SIG-M5 treated with dmso at 0.1 percent for 504 hours (cell line): ENCODE results near the gene FAM83G.
A peak's percentile ranks its signal among the peaks of the same experiment; 100 is the strongest.
"Not testable (repeated sequence)": the region's sequence is repeated elsewhere in the genome, so short reads cannot be mapped to it uniquely, and the experiment has no call there.

Experiments used
- DNase-seq: peaks from one replicate; lab custom pipeline; 2025; ENCODE audit not compliant: unreplicated experiment; lab: John Stamatoyannopoulos, UW

Gene FAM83G

DNA sequence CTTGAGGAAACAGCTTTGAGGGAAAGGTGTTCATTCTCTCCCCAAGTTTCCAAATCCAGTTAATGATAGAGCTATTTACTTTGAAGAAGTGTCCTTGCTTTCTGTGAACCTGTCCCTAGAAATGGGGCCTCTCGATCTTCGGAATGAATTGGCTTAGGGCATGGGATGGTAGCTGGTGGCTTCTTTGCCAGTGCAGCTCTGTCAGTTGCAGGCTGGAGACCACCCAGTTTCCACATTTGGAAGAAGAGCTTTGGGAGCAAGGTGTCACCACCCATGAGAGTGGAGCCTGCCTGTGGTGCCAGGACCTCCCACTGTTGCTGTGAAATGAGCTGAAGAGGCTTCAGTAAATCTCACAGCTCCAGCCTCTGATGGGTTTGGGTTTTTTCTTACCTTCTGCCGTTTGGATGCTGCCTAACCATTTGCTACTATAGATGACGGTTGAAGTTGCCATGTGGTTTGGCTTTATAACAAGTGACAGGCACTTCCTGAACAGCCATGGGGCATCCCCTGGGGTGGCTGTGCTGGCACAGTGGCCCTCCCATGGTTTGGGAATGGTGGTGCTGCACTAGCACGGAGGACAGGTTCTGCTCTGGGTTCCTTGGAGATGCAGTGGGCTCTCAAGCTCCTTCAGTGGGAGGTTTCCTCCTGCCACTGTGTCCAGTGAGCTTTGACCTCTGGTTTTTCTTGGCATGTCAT, 72.1 kb downstream of the FAM83G start:
- no peak for DNase-seq

GRCh38 chr17:18928628-18929125, 75.9 kb downstream of the FAM83G start:
- no peak for DNase-seq

DNA sequence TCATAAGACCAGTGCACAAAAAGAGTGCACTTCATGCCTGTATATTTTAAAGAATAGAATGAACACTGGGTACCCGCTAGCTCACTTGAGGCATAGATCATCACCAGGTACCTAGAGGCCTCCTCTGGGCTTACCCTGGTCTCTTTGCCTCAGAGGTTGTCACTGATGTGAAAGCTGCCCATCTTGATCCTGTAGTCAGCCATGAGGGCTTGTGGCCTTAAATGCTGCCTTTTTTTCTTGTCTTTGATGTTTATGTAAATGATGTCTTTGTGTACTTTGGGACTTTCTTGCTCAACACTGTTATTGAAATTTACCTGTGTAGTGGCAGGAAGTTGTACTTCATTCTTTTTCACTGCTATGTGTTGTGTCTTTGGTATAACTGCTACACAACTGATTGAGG, 79.4 kb downstream of the FAM83G start:
- DNase-seq: no peak

GRCh38 chr17:18922596-18922995, 82.0 kb downstream of the FAM83G start:
- DNase-seq: not testable (repeated sequence)

DNA sequence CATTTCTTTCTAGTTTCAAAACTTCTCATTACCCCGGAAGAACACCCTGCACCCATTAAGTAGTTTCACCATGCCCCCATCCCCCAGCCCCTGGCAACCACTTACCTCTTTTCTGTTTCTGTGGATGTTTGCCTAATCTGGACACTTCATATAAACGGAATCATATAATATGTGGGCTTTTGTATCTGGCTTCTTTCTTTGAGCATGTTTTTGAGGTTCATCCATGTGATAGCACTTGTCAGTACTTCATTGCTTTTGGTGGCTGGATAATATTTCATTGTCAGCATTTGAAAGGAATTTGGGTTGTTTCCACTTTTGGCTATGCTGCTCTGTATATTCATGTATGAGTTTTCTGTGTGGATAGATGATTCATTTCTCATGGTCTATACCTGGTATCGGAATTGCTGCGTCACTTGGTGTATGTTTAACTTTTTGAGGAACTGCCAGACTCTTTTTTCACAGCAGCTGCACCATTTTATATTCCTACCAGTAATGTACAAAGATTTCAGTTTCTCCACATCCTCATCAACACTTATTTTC, 82.6 kb downstream of the FAM83G start:
- peak; percentile 9 for DNase-seq

- DNase-seq: no peak
Measured at GRCh38 chr17:18921485-18921884, 83.1 kb downstream of the FAM83G start.

- no peak for DNase-seq
Measured at GRCh38 chr17:18920911-18921441, 83.6 kb downstream of the FAM83G start.

- no peak for DNase-seq
Measured at GRCh38 chr17:18919963-18920362, 84.6 kb downstream of the FAM83G start.
